Colonic mucosa (tissue), 4 donors: ENCODE measurements around the gene TM4SF5. TPM values are rescaled to one million over a fixed set of nuclear protein-coding genes. Genes with fewer than 3 reads are reported as not detected.
A peak's percentile ranks its signal among the peaks of the same experiment; 100 is the strongest.

Experiments used
- DNase-seq: peaks from one replicate; pipeline ENCODE4 v3.0.0-alpha.2; 2020
- H3K27ac ChIP-seq: fragments of 200-600 bp; one replicate; pipeline ENCODE4 v1.8.0; 2021
- H3K27me3 ChIP-seq: fragments of 200-600 bp; one replicate; pipeline ENCODE4 v1.8.0; 2021
- H3K36me3 ChIP-seq: fragments of 200-600 bp; one replicate; pipeline ENCODE4 v1.8.0; 2021
- H3K4me1 ChIP-seq: fragments of 200-600 bp; one replicate; pipeline ENCODE4 v1.8.0; 2021; ENCODE audit warnings: mild to moderate bottlenecking
- H3K4me3 ChIP-seq: fragments of 200-600 bp; one replicate; pipeline ENCODE4 v1.8.0; 2021
- H3K9ac ChIP-seq, 2 donors: one replicate each; pipeline ENCODE4 v1.7.0; 2013; ENCODE audit warnings: control low read depth in 2 of 2, low read depth in 2 of 2, low read length in 2 of 2
- H3K9me3 ChIP-seq: fragments of 200-600 bp; one replicate; pipeline ENCODE4 v1.8.0; 2021
- intact Hi-C: fragments of 100-400 bp; cut with DNase I; formaldehyde crosslinking; loops from one replicate; pipeline ENCODE4 v1.14.1; 2022
- total RNA-seq, 2 donors: library from RNA; stranded (reverse); fragmentation: NEBNext Ultra II Directional in 1 of 2; extraction: Animal tissue kit (Norgen Biotek cat#: 25700) in 1 of 2; gene quantifications; one replicate each; pipeline ENCODE4 v1.2.1, GENCODE V29; 2021
- TF ChIP-seq, protein P1 (sequence below): fragments of 200-600 bp; IDR thresholded peaks from one replicate; pipeline ENCODE4 v1.8.0; 2022; ENCODE audit warnings: antibody characterized with exemption, mild to moderate bottlenecking
- donor health status: healthy.
- donor health status: DM: no; HTN: no; CAD: no.
- donor health status: DM: no; HTN: no; CAD: no.

Gene TM4SF5
- total RNA-seq, 2 donors from 2014 or later: 15.1 to 37.7 TPM

DNA sequence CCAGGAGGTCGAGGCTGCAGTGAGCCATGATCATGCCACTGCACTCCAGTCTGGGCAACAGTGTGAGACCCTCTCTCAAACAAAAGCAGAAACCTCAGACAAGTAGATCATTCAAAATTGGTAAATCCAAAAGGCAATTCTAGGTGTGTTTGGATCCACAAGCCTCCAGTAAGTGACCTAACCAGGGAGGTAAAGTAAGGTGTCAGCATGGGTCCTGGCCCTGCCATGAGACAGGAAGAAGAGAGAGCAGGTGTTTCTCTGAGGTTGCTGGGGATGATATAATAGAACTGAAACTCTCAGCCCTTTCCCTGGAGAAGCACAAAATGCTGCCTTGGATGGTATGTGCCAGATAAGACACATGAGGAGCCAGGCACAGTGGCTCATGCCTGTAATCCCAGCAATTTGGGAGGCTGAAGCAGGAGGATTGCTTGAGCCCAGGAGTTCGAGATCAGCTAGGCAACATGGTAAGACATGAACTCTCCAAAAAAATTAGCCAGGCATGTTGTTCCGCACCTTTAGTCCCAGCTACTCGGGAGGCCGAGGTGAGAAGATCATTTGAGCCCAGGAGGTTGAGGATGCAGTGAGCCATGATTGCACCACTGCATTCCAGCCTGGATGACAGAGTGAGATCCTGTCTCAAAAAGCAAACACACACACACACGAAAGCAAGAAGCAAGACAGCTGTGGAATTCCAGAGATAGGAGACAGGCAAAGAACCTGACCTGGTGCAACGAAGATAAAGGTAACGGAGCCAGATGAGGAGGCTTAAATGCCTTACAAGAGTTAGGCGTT, 6.5 kb downstream of the TM4SF5 start:
- TF ChIP-seq, protein P1, sequence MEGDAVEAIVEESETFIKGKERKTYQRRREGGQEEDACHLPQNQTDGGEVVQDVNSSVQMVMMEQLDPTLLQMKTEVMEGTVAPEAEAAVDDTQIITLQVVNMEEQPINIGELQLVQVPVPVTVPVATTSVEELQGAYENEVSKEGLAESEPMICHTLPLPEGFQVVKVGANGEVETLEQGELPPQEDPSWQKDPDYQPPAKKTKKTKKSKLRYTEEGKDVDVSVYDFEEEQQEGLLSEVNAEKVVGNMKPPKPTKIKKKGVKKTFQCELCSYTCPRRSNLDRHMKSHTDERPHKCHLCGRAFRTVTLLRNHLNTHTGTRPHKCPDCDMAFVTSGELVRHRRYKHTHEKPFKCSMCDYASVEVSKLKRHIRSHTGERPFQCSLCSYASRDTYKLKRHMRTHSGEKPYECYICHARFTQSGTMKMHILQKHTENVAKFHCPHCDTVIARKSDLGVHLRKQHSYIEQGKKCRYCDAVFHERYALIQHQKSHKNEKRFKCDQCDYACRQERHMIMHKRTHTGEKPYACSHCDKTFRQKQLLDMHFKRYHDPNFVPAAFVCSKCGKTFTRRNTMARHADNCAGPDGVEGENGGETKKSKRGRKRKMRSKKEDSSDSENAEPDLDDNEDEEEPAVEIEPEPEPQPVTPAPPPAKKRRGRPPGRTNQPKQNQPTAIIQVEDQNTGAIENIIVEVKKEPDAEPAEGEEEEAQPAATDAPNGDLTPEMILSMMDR: no peak
- no peak for DNase-seq
- no peak overlapping the region for H3K27ac ChIP-seq
- H3K4me3 ChIP-seq: no peak overlapping the region
- no peak overlapping the region for H3K9ac ChIP-seq
- H3K36me3 ChIP-seq: no peaks in the 10 kb centered on the region
- H3K27me3 ChIP-seq: no peaks in the 10 kb centered on the region
- H3K9me3 ChIP-seq: no peaks in the 10 kb centered on the region
- H3K4me1 ChIP-seq: no peaks in the 10 kb centered on the region
- intact Hi-C loops: no loop called here

DNA sequence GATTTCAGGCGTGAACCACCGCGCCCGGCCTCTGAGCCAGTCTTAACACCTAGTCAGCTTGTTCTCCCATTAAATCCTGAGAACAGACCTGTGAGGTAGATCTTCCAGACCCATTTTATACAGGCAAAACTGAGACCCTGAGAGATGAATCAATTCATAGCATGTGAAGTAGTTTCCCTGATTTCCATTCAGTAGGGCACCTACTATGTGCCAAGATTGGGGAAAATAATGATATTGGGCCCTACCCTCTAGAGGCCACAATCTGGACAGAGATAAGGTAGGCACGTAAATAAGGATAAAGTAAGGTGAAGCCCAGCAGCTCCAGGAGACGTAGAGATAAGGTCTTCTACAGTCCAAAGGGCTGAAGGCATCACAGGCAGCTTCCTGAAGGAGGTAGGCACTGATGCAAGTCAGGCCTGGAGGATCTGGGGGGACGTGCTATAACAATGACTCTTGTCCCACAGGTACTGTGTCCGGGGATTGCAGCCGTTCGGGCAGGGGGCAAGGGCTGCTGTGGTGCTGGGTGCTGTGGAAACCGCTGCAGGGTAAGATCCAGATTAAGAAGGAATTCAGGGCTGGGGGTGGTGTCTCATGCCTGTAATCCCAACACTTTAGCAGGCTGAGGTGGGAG, 8.8 kb downstream of the TM4SF5 start:
- H3K9me3 ChIP-seq: no peaks in the 10 kb centered on the region
- H3K4me1 ChIP-seq: no peaks in the 10 kb centered on the region
- H3K36me3 ChIP-seq: no peaks in the 10 kb centered on the region
- no peak overlapping the region for H3K27ac ChIP-seq
- TF ChIP-seq, protein P1: no peak
- intact Hi-C loops: no loop called here
- H3K9ac ChIP-seq: no peak overlapping the region
- H3K4me3 ChIP-seq: no peak overlapping the region
- no peak for DNase-seq
- no peaks in the 10 kb centered on the region for H3K27me3 ChIP-seq

DNA sequence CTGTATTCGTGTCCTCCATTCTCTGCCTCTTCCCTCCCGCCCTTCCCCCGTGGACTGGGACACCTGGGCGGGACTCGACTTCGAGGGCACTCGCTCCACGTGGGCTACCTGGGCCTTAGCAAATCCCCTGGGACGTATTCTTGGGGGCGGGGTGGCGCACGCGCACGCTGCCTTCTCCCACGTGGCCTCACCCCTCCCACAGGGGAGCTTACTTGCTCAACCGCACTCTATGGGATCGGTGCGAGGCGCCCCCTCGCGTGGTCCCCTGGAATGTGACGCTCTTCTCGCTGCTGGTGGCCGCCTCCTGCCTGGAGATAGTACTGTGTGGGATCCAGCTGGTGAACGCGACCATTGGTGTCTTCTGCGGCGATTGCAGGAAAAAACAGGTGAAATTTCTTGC, 11.0 kb downstream of the TM4SF5 start:
- Histone ChIP-seq H3K27ac (no peak overlapping the region), H3K9me3 (no peaks in the 10 kb centered on the region), H3K4me1 (no peaks in the 10 kb centered on the region), H3K4me3 (no peak overlapping the region), H3K9ac (no peak overlapping the region), H3K27me3 (peaks cover 5% of the 10 kb centered on the region), H3K36me3 (no peaks in the 10 kb centered on the region)
- TF ChIP-seq, protein P1: no peak
- DNase-seq: no peak
- intact Hi-C loops: no loop called here

DNA sequence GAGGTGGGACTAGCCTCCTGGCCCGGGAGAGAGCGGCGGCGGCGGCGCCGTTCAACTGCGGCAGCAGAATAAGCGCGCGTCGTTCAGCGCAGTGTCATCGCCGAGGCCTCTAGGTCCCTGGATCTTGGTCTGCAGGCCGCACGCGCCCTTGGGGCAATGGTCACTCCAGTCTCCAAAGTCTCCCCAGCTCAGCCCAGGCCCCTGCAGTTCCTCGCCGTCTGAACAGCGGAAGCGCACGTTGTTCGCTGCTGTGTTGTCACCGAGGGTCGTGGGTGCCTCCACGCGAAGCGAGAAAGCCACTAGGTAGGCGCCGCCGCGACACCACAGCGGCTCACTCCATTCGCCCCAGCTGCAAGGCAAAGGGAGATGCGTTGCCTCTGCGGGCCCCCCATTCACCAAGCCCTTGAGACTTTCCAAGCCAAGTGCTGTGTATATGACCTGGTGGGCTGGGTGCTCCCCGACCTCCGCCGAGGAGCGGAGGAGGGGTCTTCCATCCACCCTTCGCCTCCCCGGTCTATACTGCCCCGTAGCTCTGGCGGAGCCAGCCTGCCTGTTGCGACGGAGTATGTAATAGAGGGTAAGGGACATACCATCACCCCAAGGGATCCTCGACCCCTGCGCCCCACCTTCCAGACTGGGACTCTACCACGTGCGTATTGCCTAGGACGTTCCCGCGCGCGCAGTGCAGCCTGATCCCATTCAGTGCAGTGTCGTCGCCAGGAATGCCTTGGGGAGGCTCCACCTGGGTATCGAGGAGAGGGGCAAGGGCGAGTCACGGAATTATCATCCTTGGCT, 13.8 kb downstream of the TM4SF5 start:
- Histone ChIP-seq H3K27me3 (peaks cover 5% of the 10 kb centered on the region), H3K27ac (no peak overlapping the region), H3K9ac (no peak overlapping the region), H3K4me3 (no peak overlapping the region), H3K9me3 (no peaks in the 10 kb centered on the region), H3K36me3 (no peaks in the 10 kb centered on the region), H3K4me1 (no peaks in the 10 kb centered on the region)
- no peak for DNase-seq
- TF ChIP-seq, protein P1: no peak
- intact Hi-C loops: loop anchor here (5.0 kb wide), 1 partner anchor 53 kb away; the partner anchor contains the start of gene MED11

DNA sequence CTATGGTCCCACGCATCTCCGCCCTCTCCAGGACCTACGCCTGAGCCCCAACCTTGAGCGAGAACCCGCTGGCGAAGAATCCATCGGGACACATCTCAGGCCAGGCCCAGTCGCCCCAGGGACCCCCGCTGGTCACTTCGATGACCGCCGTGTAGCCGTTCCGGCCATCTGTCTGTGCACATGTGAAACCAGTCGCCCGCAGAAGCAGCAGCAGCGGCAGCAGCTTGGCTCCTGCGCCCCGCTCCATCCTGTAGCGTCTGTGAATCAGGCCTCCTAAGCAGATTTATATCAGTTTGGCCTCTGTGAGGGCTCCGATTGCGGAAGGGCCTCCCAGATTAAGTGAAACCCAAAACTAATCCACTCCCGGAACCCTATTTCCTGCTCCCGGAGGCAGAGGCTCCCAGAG, 14.4 kb downstream of the TM4SF5 start, which contains the start of gene VMO1:
Gene VMO1 (minus strand): TSS at position 259 of the 406 bp plus-strand sequence. CDS start 12 bp downstream, at position 247.
- Histone ChIP-seq H3K9ac (peak within 1 kb of the TSS in 1 of 2 donors; percentile 58), H3K36me3 (no peaks in the 10 kb centered on the region), H3K9me3 (no peaks in the 10 kb centered on the region), H3K4me3 (no peak within 1 kb of the TSS), H3K27ac (no peak within 1 kb of the TSS), H3K4me1 (no peaks in the 10 kb centered on the region), H3K27me3 (peaks cover 5% of the 10 kb centered on the region)
- intact Hi-C loops: loop anchor here (5.0 kb wide), 1 partner anchor 54 kb away; the partner anchor contains the start of gene MED11
- TF ChIP-seq, protein P1: no peak
- DNase-seq: no peak
